Rectal smooth muscle tissue (tissue), 1 donor: ENCODE data around the gene AGAP1.

Experiments used
- H3K27ac ChIP-seq: one replicate; pipeline ENCODE4 v1.7.0; 2013; ENCODE audit warnings: low read depth, low read length, inconsistent platforms
- H3K27me3 ChIP-seq: one replicate; pipeline ENCODE4 v1.7.0; 2013; ENCODE audit warnings: low read length; ENCODE audit not compliant: control insufficient read depth, insufficient read depth
- H3K36me3 ChIP-seq: one replicate; pipeline ENCODE4 v1.7.0; 2013; ENCODE audit warnings: low read length; ENCODE audit not compliant: control insufficient read depth, insufficient read depth
- H3K4me1 ChIP-seq: one replicate; pipeline ENCODE4 v1.7.0; 2013; ENCODE audit warnings: low read length; ENCODE audit not compliant: control insufficient read depth, insufficient read depth
- H3K4me3 ChIP-seq: one replicate; pipeline ENCODE4 v1.7.0; 2013; ENCODE audit warnings: low read length
- H3K9ac ChIP-seq: one replicate; pipeline ENCODE4 v1.7.0; 2013; ENCODE audit warnings: low read length

The AGAP1 gene

DNA sequence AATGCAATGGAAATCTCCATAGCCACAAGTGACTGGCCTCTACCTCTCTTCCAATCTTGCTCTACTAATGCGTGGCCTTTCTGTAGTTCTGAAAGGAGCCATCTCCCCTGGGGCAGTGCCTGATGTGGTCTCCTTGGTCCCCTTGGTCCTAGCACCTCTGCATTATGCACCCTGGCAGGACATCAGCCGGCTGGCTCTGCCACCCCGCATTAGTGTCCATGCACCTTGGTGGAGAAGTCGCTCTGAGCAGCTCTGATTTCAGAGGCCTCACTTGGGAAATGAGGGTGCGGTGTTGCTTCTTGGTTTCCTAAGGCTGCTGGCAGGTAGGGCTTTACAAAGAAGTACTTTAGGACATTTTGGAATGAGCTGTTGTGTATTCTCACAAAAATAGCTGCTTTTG is 356.4 kb downstream of the AGAP1 start:
- H3K4me3 ChIP-seq: no peak overlapping the region
- no peaks in the 10 kb centered on the region for H3K36me3 ChIP-seq

DNA sequence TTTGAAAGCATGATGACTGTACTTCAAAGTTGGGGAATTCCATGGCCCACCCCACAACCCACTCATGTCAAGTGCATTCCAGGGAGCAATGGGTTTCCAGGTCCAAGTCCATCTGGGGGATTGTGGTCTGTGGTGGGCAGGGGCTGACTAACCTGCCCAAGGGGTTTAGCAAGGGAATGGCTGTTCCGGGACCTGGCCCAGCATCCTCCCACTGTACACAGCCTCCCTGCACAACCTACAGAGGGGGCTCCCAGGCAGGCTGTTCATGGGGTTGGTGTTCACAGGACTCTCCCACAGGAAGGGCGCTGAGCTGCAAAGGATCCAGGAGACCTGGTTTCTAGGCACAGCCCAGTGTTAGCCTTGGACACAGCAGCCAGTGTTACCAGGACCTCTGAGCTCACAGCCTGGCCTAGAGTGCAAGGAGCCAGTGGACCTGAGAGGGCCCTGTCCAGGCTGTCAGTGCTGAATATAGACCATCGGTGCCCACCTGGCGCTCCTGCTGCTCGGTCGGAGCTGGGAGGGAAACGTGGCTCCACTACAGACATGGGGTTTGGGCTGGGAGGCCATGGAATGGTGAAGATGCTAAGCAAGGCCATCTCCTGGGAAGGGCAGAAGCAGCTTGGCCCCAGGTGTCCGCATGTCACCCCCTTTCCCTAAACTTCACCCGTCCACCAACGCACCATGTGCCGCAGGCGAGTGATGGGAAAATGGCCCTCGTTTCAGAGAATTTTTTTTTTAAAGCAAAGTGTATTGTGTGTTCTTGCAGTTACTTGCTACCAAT is 357.1 kb downstream of the AGAP1 start:
- no peak overlapping the region for H3K4me3 ChIP-seq
- H3K9ac ChIP-seq: no peak overlapping the region
- no peaks in the 10 kb centered on the region for H3K36me3 ChIP-seq
- H3K4me1 ChIP-seq: no peaks in the 10 kb centered on the region
- no peak overlapping the region for H3K27ac ChIP-seq
- H3K27me3 ChIP-seq: no peaks in the 10 kb centered on the region

More for the DNA sequence above, 356.4 kb downstream of the AGAP1 start:
- no peak overlapping the region for H3K9ac ChIP-seq
- no peaks in the 10 kb centered on the region for H3K4me1 ChIP-seq
- no peaks in the 10 kb centered on the region for H3K27me3 ChIP-seq
- H3K27ac ChIP-seq: no peak overlapping the region

DNA sequence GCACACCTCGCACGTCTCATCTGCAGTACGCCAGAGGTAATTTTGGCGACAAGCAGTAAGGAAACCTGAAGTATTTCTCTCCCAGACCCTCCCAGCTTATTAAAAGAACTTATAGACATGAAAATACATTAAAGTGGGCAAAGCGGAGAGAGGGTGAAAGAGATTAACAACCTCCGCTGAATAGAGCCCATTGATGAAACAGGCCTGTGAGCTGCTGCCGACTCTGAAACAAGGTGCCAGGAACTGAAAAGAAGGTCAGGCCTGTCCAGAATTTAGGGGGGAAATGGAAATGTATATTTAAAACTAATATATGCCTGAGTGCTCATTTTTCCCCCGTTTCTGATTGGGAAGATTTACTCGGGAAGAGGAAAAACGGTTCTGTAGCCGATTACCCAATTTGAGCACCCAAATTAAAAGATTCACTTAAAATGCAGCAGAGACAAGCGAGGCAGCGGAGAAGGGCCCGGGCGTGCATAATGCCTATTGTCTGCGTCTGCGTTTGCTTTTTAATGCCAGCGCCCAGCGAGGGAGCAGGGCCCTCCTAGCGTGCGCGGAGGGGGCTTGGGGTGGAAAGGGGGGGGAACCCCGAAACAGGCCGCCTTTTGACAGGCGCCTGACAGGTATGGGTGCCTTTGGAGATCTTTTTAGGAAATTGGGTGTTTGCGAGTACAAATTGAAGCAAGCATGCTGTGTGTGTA is 358.1 kb downstream of the AGAP1 start:
- Histone ChIP-seq H3K27me3 (no peaks in the 10 kb centered on the region), H3K9ac (no peak overlapping the region), H3K36me3 (no peaks in the 10 kb centered on the region), H3K4me3 (no peak overlapping the region), H3K4me1 (no peaks in the 10 kb centered on the region), H3K27ac (no peak overlapping the region)

DNA sequence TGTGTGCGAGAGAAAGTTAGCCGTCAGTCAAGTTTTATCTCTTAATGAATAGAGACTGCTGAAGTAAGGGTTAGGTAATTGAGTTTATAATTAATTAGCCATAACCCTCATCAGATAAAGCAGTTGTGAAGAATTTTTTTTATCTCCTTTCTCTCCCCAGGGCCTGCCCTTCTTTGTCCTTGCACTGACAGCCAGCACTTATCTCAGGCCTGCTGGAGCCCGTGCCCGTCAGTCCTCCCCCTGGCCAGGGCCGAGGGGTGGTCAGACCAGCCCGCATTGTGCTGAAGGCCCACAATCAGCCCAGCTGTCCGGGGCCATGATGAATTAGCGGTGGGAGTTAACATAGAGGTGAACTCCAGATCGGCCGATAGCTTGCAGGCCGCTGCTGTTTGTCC is 358.7 kb downstream of the AGAP1 start:
- no peak overlapping the region for H3K27ac ChIP-seq
- no peaks in the 10 kb centered on the region for H3K27me3 ChIP-seq
- H3K4me3 ChIP-seq: no peak overlapping the region
- no peaks in the 10 kb centered on the region for H3K36me3 ChIP-seq
- H3K9ac ChIP-seq: no peak overlapping the region
- H3K4me1 ChIP-seq: no peaks in the 10 kb centered on the region

DNA sequence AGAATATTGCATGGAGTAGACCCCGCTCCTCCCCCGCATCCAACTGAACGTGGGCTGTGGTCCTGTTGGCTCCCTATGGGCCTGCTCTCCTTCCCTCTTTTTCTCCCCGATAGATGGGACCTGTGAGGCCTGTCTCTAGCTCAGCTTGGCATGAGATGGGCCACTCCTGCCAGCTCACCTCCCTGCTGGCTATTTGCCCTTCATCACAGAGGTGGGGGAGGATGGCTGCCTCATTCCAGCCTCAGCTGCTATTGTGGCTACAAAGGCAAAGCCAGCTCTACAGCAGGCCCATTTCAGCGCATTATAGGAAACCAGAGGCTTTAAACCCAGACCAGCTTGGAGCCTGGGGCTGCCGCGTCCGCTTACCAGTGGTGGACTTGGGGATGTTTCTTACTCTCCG is 360.4 kb downstream of the AGAP1 start:
- Histone ChIP-seq H3K9ac (no peak overlapping the region), H3K4me1 (no peaks in the 10 kb centered on the region), H3K27ac (no peak overlapping the region), H3K36me3 (no peaks in the 10 kb centered on the region), H3K27me3 (no peaks in the 10 kb centered on the region), H3K4me3 (no peak overlapping the region)

DNA sequence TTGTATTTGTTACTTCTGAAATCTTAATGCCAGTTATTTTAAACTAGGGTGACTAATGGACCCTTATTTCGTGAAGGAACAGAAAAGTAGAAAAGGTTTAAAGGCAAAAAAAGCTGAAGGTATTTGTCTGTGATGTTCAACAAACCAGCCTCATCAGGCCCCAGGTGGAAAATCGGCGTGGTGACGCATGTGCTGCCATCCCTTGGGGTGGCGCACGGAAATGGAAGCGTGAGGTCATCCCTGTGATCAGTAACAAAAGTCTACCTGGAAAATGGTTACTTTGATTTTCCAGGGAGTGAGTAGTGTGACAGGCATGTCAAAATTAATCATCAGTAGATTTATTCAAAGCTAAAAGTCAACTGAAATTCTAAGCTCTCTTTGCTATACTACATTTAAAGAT is 361.2 kb downstream of the AGAP1 start:
- H3K27me3 ChIP-seq: no peaks in the 10 kb centered on the region
- H3K4me1 ChIP-seq: no peaks in the 10 kb centered on the region
- no peak overlapping the region for H3K4me3 ChIP-seq
- H3K36me3 ChIP-seq: no peaks in the 10 kb centered on the region
- H3K27ac ChIP-seq: no peak overlapping the region
- no peak overlapping the region for H3K9ac ChIP-seq

DNA sequence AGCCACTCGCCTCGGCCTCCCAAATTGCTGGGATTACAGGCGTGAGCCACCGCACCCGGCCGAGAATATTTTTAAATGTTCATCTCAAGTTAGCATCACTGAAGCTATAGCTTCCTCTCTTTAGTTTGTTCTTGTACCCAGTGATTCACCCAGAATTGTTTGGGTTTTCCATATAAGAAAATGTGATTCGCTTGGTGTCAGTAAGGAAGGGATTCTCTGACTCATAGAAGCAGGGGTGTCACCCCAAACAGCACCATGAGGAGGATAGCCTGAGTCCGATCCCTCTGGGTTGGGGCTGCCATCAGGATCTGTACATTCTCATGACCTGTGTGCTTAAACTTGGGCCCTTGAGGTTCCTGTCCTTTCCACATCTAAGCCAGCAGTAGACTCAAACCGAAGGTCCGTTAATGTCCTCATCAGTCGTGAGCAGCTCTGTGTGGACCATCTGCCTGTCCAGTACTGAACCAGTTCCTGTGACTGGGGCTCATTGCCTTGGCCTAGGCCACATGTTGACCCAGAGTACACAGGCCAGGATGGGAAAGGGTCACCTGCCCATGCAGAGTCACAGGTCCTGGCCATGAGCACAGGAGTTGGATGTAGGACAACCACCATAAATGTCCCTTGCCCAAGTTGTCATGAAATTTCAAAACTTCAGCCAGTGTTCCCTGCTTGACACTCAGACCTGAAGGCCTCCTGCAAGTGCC is 362.5 kb downstream of the AGAP1 start:
- H3K36me3 ChIP-seq: no peaks in the 10 kb centered on the region
- H3K9ac ChIP-seq: no peak overlapping the region
- H3K27ac ChIP-seq: no peak overlapping the region
- H3K27me3 ChIP-seq: no peaks in the 10 kb centered on the region
- H3K4me3 ChIP-seq: no peak overlapping the region
- H3K4me1 ChIP-seq: no peaks in the 10 kb centered on the region

DNA sequence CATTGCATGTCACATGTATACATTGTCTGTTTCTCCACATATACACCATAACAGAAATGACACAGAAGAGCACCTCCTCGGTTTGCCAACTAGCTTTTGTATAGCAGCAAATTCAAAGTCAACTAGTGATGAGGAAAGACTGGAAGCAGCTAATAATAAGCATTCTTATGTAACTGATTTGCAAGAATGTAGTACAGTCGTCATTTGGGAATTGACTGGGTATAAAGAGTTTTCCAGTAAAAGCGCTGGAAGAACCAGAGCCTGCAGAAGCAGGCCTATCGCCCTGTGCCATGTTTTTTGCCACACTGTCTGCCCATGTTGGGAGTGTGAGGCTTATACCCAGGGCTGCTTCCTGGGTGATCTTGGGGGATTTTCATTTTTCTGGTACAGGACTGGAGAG is 363.8 kb downstream of the AGAP1 start:
- Histone ChIP-seq H3K36me3 (no peaks in the 10 kb centered on the region), H3K4me1 (no peaks in the 10 kb centered on the region), H3K27ac (no peak overlapping the region), H3K27me3 (no peaks in the 10 kb centered on the region), H3K4me3 (no peak overlapping the region), H3K9ac (no peak overlapping the region)

DNA sequence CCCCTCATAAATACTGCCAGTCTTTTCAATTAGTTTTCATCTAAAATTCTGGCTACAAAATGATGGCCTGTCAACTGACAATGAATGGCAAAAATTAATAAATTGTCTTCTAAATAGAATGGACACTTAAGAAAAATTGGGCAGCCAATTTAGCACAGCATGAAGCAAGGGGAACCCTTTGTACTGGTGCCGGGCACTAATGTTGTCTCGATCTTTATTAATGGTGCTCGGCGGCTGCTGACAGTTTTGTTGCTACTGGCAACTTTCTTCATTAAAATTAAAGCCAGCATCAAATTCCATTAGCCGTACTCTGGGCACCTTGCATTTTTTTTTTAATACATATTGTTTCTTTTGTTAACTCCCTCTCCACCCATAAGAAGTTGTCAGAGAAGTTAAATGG is 365.0 kb downstream of the AGAP1 start:
- H3K27ac ChIP-seq: no peak overlapping the region
- no peak overlapping the region for H3K4me3 ChIP-seq
- H3K36me3 ChIP-seq: no peaks in the 10 kb centered on the region
- no peaks in the 10 kb centered on the region for H3K27me3 ChIP-seq
- no peak overlapping the region for H3K9ac ChIP-seq
- H3K4me1 ChIP-seq: no peaks in the 10 kb centered on the region

DNA sequence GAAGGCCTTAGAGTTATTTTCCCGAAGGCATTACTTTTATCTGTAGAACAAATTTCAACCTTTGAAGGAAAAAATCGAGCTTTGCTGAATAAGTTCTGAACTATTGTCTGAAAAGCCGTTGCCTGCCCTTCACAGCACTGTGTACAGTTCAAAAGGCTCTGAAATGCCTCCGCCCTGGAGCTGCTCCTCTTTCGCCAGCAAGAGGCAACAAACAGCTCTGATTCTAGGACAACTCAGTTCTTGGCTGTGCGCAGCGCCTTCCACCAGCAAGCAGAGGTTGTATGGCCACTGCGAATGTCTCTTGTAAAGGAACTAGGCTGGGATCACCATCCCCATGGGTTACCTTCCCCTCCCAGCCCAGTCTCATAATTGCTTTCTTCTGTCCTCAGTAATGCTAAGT is 365.8 kb downstream of the AGAP1 start:
- Histone ChIP-seq H3K36me3 (no peaks in the 10 kb centered on the region), H3K27ac (no peak overlapping the region), H3K27me3 (no peaks in the 10 kb centered on the region), H3K4me1 (no peaks in the 10 kb centered on the region), H3K4me3 (no peak overlapping the region), H3K9ac (no peak overlapping the region)

DNA sequence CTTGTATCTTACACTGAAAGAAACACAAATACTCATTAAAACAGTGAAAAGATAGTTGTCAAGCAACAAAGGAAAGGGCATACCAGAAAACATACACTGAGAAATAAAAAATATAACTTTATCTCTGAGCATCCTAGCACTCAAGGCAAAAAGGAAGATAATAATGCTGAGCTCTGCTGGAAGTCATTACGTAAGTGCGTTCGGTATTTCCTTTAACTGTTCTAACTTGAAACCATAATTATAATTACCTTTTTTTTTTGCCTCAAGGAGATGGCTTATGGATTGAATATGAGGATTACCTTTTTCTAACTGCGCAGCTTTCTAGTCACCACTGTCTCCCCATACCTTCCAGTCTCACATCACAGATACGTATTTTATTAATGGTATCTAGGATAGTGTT is 366.3 kb downstream of the AGAP1 start:
- no peak overlapping the region for H3K27ac ChIP-seq
- H3K9ac ChIP-seq: no peak overlapping the region
- no peaks in the 10 kb centered on the region for H3K36me3 ChIP-seq
- no peaks in the 10 kb centered on the region for H3K4me1 ChIP-seq
- no peak overlapping the region for H3K4me3 ChIP-seq
- H3K27me3 ChIP-seq: no peaks in the 10 kb centered on the region

DNA sequence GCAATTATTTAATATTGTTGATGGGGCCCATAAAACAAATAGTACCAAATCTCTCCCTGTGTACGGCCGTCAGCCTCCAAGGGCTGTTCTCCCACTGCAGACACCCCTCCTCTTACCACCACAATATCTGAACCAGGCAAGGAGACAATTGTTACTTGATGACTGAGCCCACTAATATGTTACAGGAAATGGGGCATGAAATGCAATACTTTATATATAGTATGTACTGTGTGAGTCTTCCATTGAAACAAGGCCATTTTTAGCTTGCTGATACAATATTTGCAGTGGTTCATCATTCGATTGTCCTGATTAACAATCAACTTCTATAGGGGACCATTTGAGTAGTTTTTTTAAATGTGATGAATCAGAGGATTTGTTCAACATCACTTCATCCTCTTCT is 367.0 kb downstream of the AGAP1 start:
- Histone ChIP-seq H3K4me1 (no peaks in the 10 kb centered on the region), H3K4me3 (no peak overlapping the region), H3K36me3 (no peaks in the 10 kb centered on the region), H3K9ac (no peak overlapping the region), H3K27ac (no peak overlapping the region), H3K27me3 (no peaks in the 10 kb centered on the region)
